Nasal cavity respiratory epithelium epithelial cell of viscerocranial mucosa (primary cell): ENCODE measurements around the gene CYBA. TPM values are rescaled to one million over a fixed set of nuclear protein-coding genes. Genes with fewer than 3 reads are reported as not detected.

Experiments
- total RNA-seq: library from RNA; depleted of rRNA; stranded (reverse); fragments of >200 nt; gene quantifications from 2 replicates; pipeline ENCODE4 v1.2.3, GENCODE V29; 2014

The CYBA gene
- 68.4 and 105 TPM in 2 replicates for total RNA-seq

GRCh38 chr16:88650749-88651275 lies at the start of gene CYBA:
TSS of gene CYBA (minus strand) at chr16:88651053. CDS start at chr16:88651013, 40 bp downstream.

GRCh38 chr16:88686439-88687253 lies 35.8 kb upstream of the CYBA start, which contains the start of gene SNAI3:
TSS of gene SNAI3 (minus strand) at chr16:88686507. CDS start at chr16:88686406, 101 bp downstream.

GRCh38 chr16:88662843-88663606 lies 12.2 kb upstream of the CYBA start, which contains the start of gene MVD:
TSS of gene MVD (minus strand) at chr16:88663091. CDS start at chr16:88663080, 11 bp downstream.

GRCh38 chr16:88638323-88639230 lies 12.3 kb downstream of the CYBA start, which contains the start of gene IL17C:
TSS of gene IL17C (plus strand) at chr16:88638572. CDS start at chr16:88638642, 70 bp downstream.

Other genes starting within 250 kb of the CYBA start
- 1.7 and 2.8 TPM in 2 replicates for gene ZFPM1, start 197.8 kb downstream of the CYBA start, total RNA-seq
- 15.4 and 23.5 TPM in 2 replicates for gene ZC3H18, start 80.7 kb downstream of the CYBA start, total RNA-seq
- gene IL17C, start 12.5 kb downstream of the CYBA start, total RNA-seq = not detected in 2 replicates
- 40.2 and 42.0 TPM in 2 replicates for gene MVD, start 12.0 kb upstream of the CYBA start, total RNA-seq
- gene SNAI3, start 35.5 kb upstream of the CYBA start, total RNA-seq = under 0.01 TPM in 1 of 2 replicates, not detected in the other
- gene RNF166, start 55.4 kb upstream of the CYBA start, total RNA-seq = 7.0 and 9.6 TPM in 2 replicates
- gene CTU2, start 55.5 kb upstream of the CYBA start, total RNA-seq = 13.2 and 24.9 TPM in 2 replicates
- gene PIEZO1, start 134.2 kb upstream of the CYBA start, total RNA-seq = 120 and 405 TPM in 2 replicates
- 0.14 and 1.0 TPM in 2 replicates for gene CDT1, start 152.7 kb upstream of the CYBA start, total RNA-seq
- 82.0 and 82.1 TPM in 2 replicates for gene APRT, start 160.9 kb upstream of the CYBA start, total RNA-seq
- 16.4 and 45.8 TPM in 2 replicates for gene GALNS, start 205.9 kb upstream of the CYBA start, total RNA-seq
- gene TRAPPC2L, start 206.1 kb upstream of the CYBA start, total RNA-seq = 31.3 and 45.5 TPM in 2 replicates
- not detected in 2 replicates for gene PABPN1L, start 215.6 kb upstream of the CYBA start, total RNA-seq